Astrocyte of the spinal cord (primary cell): Measurements from ENCODE around the gene ERC2.
A peak's percentile ranks its signal among the peaks of the same experiment; 100 is the strongest.

Source experiments
- DNase-seq: peaks from one replicate; pipeline ENCODE4 v3.0.0; 2011; ENCODE audit warnings: low read depth, low spot score
- H3K4me3 ChIP-seq: 2 replicates; pipeline ENCODE4 v1.5.1; 2011; ENCODE audit warnings: low read depth, mild to moderate bottlenecking, low read length, moderate library complexity
- in situ Hi-C: cut with HindIII; loops from 2 replicates; pipeline ENCODE4 v1.10.0; 2017; ENCODE audit warnings: low sequenced_read_pairs
- TF ChIP-seq, protein P1 (sequence below): IDR thresholded peaks from 2 replicates; pipeline ENCODE4 v1.5.1; 2012; ENCODE audit warnings: low read depth, mild to moderate bottlenecking, low read length, inconsistent platforms

The ERC2 gene

GRCh38 chr3:56180433-56180832 is 287.8 kb downstream of the ERC2 start:
- in situ Hi-C loops, result no loop called here
- H3K4me3 ChIP-seq, result no peak overlapping the region
- no peak for DNase-seq
- TF ChIP-seq, protein P1, sequence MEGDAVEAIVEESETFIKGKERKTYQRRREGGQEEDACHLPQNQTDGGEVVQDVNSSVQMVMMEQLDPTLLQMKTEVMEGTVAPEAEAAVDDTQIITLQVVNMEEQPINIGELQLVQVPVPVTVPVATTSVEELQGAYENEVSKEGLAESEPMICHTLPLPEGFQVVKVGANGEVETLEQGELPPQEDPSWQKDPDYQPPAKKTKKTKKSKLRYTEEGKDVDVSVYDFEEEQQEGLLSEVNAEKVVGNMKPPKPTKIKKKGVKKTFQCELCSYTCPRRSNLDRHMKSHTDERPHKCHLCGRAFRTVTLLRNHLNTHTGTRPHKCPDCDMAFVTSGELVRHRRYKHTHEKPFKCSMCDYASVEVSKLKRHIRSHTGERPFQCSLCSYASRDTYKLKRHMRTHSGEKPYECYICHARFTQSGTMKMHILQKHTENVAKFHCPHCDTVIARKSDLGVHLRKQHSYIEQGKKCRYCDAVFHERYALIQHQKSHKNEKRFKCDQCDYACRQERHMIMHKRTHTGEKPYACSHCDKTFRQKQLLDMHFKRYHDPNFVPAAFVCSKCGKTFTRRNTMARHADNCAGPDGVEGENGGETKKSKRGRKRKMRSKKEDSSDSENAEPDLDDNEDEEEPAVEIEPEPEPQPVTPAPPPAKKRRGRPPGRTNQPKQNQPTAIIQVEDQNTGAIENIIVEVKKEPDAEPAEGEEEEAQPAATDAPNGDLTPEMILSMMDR, result no peak

GRCh38 chr3:56173601-56174000 is 294.7 kb downstream of the ERC2 start:
- TF ChIP-seq, protein P1, result no peak
- no peak overlapping the region for H3K4me3 ChIP-seq
- no peak for DNase-seq
- in situ Hi-C loops, result no loop called here

GRCh38 chr3:56164436-56164835 is 303.8 kb downstream of the ERC2 start:
- no peak overlapping the region for H3K4me3 ChIP-seq
- no peak for DNase-seq
- in situ Hi-C loops, result no loop called here
- TF ChIP-seq, protein P1, result no peak

- DNase-seq, result peak; percentile 59
- no peak overlapping the region for H3K4me3 ChIP-seq
- in situ Hi-C loops, result no loop called here
- TF ChIP-seq, protein P1, result no peak
Measured at GRCh38 chr3:56157693-56158362, 310.4 kb downstream of the ERC2 start.

- DNase-seq, result peak; percentile 15
- TF ChIP-seq, protein P1, result no peak
- in situ Hi-C loops, result no loop called here
Measured at GRCh38 chr3:56154297-56154696, 314.0 kb downstream of the ERC2 start.

DNA sequence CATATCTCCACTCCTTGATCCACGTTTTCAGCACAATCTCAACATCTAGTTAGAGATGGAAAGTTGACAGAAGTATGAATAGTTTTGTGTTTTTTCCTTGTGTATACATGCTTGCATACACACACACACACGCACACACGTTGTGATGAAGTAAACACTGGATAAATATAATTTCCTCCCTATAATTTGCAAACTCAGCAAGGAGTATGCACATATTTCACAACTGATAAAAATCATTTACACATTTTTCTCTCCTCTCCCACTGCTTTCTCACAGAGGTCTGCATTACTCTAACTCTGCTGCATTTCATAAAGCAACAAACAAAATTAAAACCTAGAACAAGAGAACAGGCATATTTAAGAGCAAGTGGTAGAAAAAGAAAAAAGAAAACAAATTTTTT is 320.9 kb downstream of the ERC2 start:
- no peak for DNase-seq
- TF ChIP-seq, protein P1, result no peak
- no peak overlapping the region for H3K4me3 ChIP-seq
- in situ Hi-C loops, result no loop called here

More at GRCh38 chr3:56154297-56154696, 314.0 kb downstream of the ERC2 start:
- H3K4me3 ChIP-seq, result no peak overlapping the region

- DNase-seq, result no peak
- in situ Hi-C loops, result no loop called here
- TF ChIP-seq, protein P1, result no peak
- H3K4me3 ChIP-seq, result no peak overlapping the region
Measured at GRCh38 chr3:56145410-56145809, 322.9 kb downstream of the ERC2 start.
